Prostate gland (tissue), 2 donors: ENCODE data around the gene S1PR1.

Experiments used
- CTCF ChIP-seq, 4 experiments: fragments of 200-600 bp in 2 of 4; fragments of 450-650 bp in 2 of 4; sonication (generic) in 2 of 4; IDR thresholded peaks; 1 replicate in 3 of 4; 2 replicates in 1 of 4; pipeline ENCODE4 v1.5.1; 2016 to 2019; ENCODE audit warnings: antibody characterized with exemption in 4 of 4, mild to moderate bottlenecking in 2 of 4, moderate library complexity in 2 of 4
- POLR2A ChIP-seq: fragments of 450-650 bp; IDR thresholded peaks from one replicate; pipeline ENCODE4 v1.6.1; 2016; ENCODE audit warnings: antibody characterized with exemption, mild to moderate bottlenecking

- TF ChIP-seq CTCF (IDR thresholded peaks at IDR 0.05), result no peak
- no peak for TF ChIP-seq POLR2A
Measured at GRCh38 chr1:101193733-101194169, 43.1 kb upstream of the S1PR1 start.
